GM10847 (cell line): Measurements from ENCODE around the gene APOBEC3B.

Experiments used
- POLR2A ChIP-seq: IDR thresholded peaks from 2 replicates; pipeline ENCODE4 v1.6.1; 2011; ENCODE audit not compliant: insufficient read length; ENCODE audit errors: extremely low read depth

APOBEC3B gene

DNA sequence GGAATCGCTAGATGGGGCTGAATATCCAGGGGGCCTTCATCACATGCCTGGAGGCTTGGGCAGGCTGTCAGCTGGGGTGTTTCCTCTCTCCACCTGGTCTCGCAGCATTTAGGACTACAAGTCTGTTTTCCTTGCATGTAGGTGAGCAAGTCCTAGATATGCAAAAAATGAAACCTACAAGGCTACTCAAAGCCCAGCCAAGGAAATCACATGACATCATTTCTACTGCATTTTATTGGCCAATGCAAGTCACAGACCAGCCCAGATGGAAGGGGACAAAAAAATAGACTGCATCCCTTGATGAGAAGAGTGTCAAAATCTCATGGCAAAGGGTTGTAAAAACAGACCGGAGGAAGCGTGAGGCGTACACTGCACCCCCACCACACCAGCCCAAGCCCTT, 9.6 kb upstream of the APOBEC3B start:
- no peak for TF ChIP-seq POLR2A

DNA sequence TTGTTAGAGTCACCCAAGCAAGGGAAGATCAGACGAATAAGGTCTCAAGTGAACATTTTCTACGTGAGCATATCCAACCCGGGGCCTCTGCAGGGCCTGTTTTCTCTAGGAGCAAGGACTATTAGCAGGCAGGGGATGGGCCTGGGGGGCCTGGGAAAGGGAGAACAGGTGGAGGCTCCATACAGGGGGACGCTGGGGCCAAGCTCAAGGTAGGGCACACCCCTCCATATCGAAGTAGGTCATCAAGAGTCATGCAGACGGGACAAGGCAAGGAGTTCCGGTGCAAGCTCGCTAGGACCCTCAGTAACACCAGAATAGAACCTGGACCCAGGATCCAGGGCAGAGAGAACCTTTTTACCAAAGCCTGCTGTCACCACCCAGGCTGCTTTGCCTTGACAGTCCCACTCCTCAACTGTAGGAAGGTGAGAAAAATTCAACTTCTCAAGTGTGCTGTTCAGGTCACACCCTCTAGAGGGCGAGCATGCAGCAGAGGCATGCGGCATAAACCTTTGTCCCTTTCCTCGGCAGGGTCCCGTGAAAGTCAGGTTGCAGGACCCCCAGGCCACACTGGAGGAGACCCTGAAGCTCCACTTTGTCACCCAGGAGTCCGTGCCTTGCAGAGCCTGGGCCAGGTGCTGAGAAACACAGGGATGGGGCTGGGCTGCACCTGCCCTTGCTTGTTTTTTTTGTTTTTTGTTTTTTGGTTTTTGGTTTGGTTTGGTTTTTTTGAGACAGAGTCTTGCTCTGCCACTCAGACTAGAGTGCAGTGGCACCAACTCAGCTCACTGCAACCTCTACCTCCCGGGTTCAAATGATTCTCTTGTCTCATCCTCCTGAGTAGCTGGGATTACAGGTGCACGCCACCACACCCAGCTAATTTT, 8.6 kb upstream of the APOBEC3B start:
- no peak for TF ChIP-seq POLR2A

DNA sequence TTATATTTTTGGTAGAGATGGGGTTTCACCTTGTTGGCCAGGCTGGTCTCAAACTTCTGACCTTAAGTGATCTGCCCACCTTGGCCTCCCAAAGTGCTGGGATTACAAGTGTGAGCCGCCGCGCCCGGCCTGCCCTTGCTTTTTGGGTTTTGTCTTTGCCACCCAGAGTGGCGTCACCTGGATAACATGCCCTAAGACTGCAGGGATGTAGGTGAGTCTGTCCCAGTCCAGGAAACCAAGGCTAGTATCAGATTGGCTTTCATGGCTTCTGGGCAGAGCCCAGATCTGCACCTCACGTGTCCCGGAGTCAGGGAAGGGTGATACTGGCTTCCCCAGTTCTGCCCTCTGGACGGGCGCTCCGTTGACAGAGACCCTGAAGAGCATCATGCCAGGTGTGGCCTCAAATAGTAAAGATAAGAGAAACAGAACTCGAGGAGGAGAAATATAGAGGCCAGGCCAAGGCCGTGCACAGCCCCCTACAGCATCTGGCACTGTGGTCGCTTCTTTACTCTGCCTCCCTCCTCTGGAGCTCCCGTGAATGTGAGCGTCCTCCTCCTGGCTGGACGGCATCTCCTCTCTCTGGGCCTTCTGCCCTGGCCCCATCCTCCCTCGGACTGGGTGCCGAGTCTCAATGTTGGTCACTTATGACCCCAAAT, 7.8 kb upstream of the APOBEC3B start:
- TF ChIP-seq POLR2A, result no peak

DNA sequence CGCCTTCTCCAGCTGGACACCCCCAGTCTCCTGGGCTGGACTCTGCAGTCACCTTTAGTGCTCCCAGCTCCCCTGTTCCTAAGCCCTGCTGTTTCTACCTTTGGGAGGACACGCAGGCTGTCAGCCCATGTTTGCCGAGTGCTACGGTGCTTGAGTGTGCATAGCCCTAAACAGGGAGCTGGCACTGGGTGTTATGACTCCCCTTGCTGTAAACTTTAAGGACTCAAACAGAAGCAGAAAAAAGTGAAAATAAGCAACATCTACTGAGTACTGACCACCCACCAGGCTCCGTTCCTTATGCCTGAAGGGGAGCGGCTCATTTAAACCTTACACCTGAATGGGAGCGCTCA, 7.3 kb upstream of the APOBEC3B start:
- TF ChIP-seq POLR2A, result no peak

DNA sequence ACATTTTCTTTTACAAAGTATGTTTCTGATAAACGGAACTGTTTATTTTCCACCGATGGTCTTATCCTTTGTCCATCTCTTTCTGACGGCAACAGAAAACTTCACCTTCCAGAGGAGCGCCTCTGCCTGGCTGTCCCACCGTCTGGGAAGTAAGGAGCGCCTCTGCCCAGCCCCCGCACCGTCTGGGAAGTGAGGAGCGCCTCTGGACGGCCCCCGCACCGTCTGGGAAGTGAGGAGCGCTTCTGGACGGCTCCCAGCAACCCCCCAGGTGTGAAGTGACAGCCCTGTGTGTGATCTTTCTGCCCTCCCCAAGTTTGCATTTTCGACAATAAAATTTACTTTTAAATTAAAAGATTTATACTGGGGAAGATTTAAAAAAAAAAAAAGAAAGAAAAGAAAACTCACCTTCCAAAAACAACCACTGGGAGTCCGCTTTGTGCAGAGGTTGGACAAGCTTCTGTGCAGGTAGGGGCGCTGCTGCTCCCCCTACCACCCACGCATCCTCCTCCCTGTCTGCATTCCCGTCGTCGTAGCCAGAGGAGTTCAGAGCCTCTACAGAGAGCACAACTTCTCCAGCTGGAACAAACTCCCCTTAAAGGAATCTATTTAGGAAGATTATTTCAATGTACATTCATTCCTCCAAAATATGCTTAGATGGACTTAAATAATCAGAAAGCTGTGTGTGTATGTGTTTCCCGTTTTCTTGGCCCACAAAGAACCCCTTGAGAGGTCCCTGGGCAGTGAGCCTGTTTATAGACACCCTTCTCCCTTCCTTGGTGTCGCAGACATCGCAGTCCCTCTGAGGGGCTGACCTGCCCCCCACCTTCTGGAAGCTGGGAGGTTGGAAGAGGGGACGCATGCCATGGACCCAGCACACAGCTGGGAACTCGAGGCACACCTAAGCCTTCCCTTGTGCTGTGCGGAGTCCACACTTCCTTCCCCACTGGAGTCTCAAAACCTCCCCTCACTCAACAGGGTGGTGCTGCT, 849 bp upstream of the APOBEC3B start:
- TF ChIP-seq POLR2A, result no peak

DNA sequence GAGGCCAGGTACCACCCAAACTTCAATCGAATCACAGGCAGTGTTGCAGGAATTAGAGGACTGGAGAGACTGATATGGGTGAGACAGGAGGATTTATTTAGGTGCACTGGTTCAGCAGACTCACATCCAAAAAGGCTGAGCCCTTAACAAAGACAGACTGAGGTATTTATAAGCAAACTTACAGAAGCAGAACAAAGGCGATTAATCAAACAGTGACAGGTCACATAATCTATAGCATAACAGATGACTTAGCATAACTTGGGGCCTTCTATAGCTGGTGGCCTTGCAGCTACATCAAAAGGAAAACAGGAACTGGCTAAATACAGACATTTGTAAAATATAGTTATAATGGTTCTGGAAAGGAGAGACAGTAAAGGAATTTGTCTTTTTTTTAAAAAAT, 2.1 kb downstream of the APOBEC3B start:
- no peak for TF ChIP-seq POLR2A

DNA sequence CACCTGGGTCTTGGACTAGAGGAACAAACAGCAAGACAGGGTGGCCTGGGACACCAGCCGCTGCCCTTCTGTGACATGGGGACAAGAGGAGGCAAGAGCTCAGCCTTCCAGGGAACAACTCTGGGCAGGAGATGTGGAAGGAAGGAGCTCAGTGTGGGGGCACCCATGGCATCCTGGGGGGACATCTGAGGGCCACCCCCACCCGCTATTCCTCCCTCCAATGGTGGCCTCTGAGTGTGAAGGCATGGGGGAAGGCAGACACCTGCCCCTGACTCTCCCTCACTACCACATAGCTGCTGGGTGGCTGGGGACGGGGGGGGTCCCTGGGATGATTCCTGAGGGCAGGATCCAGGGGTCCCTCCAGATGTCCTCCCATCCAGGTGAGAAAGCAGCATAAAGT, 4.5 kb downstream of the APOBEC3B start:
- TF ChIP-seq POLR2A, result no peak

DNA sequence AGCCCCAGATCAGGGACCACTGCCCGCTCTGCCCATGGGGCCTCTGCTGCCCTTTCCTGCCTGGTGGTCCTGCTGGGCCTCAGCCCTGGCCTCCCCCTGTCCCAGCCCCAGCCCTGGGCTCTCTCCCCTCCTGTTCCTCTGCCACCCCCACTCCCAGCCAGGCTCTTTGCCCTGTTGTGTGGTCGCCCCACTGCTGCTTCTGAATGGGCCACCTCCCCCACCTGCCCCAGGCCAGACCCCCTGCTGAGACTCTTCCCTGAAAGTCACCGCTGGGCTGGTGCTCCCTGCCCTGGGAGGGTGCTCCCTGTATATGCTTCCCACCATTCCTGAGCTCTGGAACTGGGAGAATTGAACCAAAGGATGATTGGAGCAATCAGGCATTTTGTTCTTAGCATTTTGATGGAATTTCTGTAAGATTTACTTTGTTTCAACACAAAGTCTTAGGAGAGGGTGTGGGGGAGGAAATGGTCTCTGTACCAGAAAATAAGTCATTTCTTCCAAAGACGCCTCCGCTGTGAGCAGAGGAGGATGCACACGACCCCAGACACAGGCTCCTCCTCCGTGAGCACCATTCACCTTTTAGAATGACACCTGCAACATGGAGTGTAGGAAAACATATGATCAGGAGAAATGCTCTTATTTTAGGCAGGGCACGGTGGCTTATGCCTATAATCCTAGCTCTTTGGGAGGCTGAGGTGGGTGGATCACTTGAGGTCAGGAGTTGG, 5.2 kb downstream of the APOBEC3B start:
- TF ChIP-seq POLR2A, result no peak

DNA sequence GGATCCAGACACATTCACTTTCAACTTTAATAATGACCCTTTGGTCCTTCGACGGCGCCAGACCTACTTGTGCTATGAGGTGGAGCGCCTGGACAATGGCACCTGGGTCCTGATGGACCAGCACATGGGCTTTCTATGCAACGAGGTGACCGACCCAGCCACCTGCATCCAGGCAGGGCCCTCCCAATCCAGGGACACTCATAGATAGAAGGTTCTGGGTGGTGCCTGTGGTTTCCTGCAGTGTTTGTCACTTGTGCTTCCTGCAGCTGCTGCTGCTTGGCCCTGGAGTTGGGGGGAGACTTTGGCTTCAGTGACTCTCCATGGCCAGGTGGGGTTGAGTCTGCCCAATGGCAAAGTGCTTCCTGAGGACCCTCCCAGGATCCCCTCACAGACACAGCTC, 7.3 kb downstream of the APOBEC3B start:
- no peak for TF ChIP-seq POLR2A

DNA sequence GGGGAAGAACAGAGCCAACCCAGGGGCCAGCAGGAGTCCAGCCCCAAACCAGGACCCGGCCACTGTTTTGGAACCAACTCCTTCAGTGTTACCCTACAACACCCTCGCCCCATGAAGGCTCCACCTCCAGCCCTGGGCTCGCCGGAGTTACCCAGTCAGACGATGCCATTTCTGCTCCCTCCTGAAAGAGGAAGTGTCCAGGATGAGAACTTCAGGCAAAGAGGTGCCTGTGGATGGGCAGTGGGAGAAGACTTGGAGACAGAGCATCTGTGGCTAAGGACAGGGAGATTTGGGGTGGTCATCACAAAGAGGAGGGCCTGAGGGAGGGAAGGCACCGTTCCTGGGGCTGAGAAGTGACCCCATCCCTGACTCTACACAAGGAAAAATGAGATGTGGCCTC, 14.0 kb downstream of the APOBEC3B start:
- no peak for TF ChIP-seq POLR2A

DNA sequence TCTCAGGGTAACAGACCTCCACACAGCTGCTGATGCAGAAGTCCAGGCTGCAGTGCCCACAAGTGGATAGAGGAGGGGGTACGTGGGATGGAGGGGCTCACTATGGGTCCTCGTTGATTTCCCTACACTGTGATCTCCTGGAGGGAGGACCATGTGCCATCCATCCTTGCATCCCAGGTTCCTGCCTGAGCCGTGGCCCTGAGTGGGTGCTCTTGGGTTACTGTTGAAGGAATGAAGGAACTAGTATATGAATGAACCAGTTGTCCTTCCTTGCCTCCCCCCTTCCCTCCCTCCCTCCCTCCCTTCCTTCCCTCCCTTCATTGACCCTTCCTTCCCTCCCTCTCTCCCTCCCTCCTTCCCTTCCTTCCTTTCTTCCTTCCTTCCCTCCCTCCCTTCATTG, 15.4 kb downstream of the APOBEC3B start:
- no peak for TF ChIP-seq POLR2A

DNA sequence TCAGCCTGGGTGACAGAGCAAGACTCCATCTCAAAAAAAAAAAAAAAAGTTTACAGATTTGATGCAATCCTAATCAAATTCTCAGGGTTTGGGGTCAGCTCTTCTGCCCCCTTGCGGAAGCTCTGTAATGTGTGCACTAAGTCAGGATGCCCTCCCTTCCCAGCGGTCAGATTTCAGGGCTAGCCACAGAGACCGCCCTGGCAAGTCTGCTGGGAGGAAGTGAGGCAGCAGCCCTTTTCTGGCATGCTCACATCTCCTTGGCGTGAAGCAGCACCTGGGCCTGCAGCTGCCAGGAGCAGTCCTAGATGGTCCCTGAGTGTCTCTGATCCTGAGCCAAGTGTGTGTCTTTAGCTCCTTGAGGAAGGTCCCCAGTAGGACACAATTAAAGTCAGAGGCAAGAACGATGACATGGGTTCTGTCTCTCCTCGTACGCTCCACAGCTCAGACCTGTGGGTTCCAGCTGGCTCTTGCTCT, 21.1 kb downstream of the APOBEC3B start:
- no peak for TF ChIP-seq POLR2A

DNA sequence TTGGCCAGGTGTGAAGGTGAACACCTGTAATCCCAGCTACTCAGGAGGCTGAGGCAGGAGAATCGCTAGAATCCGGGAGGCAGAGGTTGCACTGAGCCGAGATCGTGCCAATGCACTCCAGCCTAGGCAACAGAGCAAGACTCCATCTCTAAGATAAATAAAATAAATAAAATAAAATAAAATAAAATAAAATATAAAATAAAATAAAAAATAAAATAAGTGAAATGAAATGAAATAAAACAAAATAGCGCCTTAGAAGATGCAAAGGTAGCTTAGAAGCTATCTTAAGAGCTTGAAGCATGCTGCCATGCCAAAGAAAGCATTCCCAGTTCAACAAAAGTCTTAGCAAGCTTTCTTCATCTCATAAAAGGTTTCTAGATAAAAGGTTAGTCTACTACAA, 25.0 kb downstream of the APOBEC3B start:
- TF ChIP-seq POLR2A, result no peak

DNA sequence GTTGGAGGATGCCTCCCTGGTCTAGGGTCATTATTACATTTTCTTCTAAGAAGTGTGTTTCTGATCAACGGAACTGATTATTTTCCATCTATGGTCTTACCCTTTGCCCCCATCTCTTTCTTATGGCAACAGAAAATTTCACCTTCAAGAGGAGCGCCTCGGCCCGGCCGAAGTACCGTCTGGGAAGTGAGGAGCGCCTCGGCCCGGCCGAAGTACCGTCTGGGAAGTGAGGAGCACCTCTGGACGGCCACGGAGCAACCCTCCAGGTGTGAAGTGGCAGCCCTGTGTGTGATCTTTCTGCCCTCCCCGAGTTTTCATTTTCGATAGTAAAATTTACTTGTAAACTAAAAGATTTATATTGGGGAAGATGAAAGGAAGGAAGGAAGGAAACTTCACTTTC, 28.8 kb downstream of the APOBEC3B start:
- TF ChIP-seq POLR2A, result no peak
